PC-9 (cell line): ENCODE measurements around the gene RABL6.

Experiments
- EZH2 ChIP-seq: fragments of 200-600 bp; sonication (generic); IDR thresholded peaks from 2 replicates; pipeline ENCODE4 v1.8.0; 2017; ENCODE audit warnings: antibody characterized with exemption, low read depth
- TF ChIP-seq, protein P1 (sequence below): fragments of 200-600 bp; sonication (generic); conservative IDR thresholded peaks from 2 replicates; pipeline ENCODE4 v1.6.1; 2017; ENCODE audit warnings: mixed run types, antibody characterized with exemption, mild to moderate bottlenecking, moderate library complexity

- TF ChIP-seq, protein P1, sequence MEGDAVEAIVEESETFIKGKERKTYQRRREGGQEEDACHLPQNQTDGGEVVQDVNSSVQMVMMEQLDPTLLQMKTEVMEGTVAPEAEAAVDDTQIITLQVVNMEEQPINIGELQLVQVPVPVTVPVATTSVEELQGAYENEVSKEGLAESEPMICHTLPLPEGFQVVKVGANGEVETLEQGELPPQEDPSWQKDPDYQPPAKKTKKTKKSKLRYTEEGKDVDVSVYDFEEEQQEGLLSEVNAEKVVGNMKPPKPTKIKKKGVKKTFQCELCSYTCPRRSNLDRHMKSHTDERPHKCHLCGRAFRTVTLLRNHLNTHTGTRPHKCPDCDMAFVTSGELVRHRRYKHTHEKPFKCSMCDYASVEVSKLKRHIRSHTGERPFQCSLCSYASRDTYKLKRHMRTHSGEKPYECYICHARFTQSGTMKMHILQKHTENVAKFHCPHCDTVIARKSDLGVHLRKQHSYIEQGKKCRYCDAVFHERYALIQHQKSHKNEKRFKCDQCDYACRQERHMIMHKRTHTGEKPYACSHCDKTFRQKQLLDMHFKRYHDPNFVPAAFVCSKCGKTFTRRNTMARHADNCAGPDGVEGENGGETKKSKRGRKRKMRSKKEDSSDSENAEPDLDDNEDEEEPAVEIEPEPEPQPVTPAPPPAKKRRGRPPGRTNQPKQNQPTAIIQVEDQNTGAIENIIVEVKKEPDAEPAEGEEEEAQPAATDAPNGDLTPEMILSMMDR: no peak
- no peak for TF ChIP-seq EZH2
These were observed 19.2 kb downstream of the RABL6 start for GRCh38 chr9:136826703-136827582.
